ENCODE data around the gene IFI44. TPM values are rescaled to one million over a fixed set of nuclear protein-coding genes. Genes with fewer than 3 reads are reported as not detected.

The IFI44 gene
- polyA plus RNA-seq, 3 donors: 23.0 to 48.1 (median 35.5) TPM

DNA sequence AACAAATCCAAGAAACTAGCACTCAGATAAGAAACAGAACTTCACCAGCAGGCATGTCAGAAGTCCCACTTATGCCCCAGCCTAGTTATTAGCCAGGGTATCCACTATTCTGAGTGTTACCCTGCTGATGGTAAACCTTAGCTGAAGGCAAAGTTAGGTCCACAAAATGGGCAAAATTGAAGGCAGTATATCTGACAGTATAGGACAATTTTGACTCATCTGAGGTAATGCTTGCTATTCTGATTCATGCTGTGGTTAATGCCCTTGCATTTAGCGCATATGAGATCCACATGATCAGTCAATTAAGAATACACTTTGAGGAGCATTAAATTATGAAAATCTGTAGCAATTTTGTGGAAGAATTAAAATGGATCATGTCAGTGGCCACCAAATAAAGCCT lies 15.1 kb downstream of the IFI44 start:
- H3K9me3 ChIP-seq (replicated peaks in 1 of 2; ENCODE audit: control insufficient read depth in 1 of 2, insufficient read depth in 1 of 2, low read length in 2 of 2): no peaks in the 10 kb centered on the region

DNA sequence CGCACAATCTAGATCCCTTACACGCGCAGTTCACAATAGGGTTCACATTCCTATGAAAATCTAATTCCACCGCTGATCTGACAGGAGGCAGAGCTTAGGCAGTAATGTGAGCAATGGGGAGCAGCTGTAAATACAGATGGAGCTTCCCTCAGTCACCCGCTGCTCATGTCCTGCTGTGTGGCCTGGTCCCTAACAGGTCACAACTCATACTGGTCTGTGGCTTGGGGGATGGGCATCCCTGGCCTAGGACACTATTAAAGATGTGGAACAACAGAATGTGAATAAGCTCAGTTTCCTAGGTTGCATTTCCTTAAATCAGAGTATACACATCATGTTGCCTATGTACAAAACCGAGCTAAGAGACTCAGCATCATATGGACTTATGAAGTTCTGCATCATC lies 16.2 kb downstream of the IFI44 start:
- H3K4me1 ChIP-seq (ENCODE audit: control insufficient read depth in 1 of 2, insufficient read depth in 2 of 2, low read length in 2 of 2): no peaks in the 10 kb centered on the region
- H3K4me2 ChIP-seq (replicated peaks; ENCODE audit: extremely low read depth, low read length, poor library complexity, severe bottlenecking): no peak overlapping the region
- intact Hi-C loops (cut with micrococcal nuclease): no loop called here
- Mint-ChIP-seq H3K27ac (peak overlapping the region in 1 of 7 donors; percentile 36), H3K27me3 (ENCODE audit: low read depth in 3 of 3) (no peaks in the 10 kb centered on the region), H3K9me3 (no peaks in the 10 kb centered on the region), H3K4me1 (peaks cover 2% of the 10 kb centered on the region), H3K36me3 (peaks cover 28 to 35% of the 10 kb centered on the region in 2 donors), H3K4me3 (no peak overlapping the region)
- H3K79me2 ChIP-seq (ENCODE audit: insufficient read depth, low read length): no peaks in the 10 kb centered on the region
- no peak overlapping the region for H3K4me3 ChIP-seq (replicated peaks in 1 of 3; ENCODE audit: low read depth in 2 of 3, low read length in 3 of 3)
- DNase-seq: no peak
- H3K9ac ChIP-seq (ENCODE audit: insufficient read depth, low read length, poor library complexity, severe bottlenecking): no peak overlapping the region
- H3K9me3 ChIP-seq (replicated peaks in 1 of 2; ENCODE audit: control insufficient read depth in 1 of 2, insufficient read depth in 1 of 2, low read length in 2 of 2): no peaks in the 10 kb centered on the region
- peaks cover 35% of the 10 kb centered on the region in 2 donors for H3K36me3 ChIP-seq (replicated peaks in 1 of 2; ENCODE audit: control insufficient read depth in 1 of 2, insufficient read depth in 2 of 2, low read length in 2 of 2)
- H2AFZ ChIP-seq (ENCODE audit: insufficient read depth, low read depth, low read length, poor library complexity, severe bottlenecking): no peak overlapping the region
- H4K20me1 ChIP-seq (ENCODE audit: insufficient read depth, low read length): no peaks in the 10 kb centered on the region
- H3K27ac ChIP-seq (ENCODE audit: low read depth in 1 of 2, low read length in 2 of 2): no peak overlapping the region
- WGBS (ENCODE audit: insufficient coverage): 100% methylated on average over 3 of the region's 6 CpGs
- TF ChIP-seq CTCF (IDR thresholded peaks at IDR 0.05): no peak
- no peaks in the 10 kb centered on the region for H3K27me3 ChIP-seq (ENCODE audit: control insufficient read depth in 2 of 2, insufficient read depth in 2 of 2, low read length in 2 of 2)

More for the DNA sequence above, 15.1 kb downstream of the IFI44 start:
- Histone ChIP-seq H3K36me3 (replicated peaks in 1 of 2; ENCODE audit: control insufficient read depth in 1 of 2, insufficient read depth in 2 of 2, low read length in 2 of 2) (peaks cover 45 to 46% of the 10 kb centered on the region in 2 donors), H3K4me3 (replicated peaks in 1 of 3; ENCODE audit: low read depth in 2 of 3, low read length in 3 of 3) (no peak overlapping the region), H3K4me2 (replicated peaks; ENCODE audit: extremely low read depth, low read length, poor library complexity, severe bottlenecking) (no peak overlapping the region), H3K9ac (ENCODE audit: insufficient read depth, low read length, poor library complexity, severe bottlenecking) (no peak overlapping the region), H3K27me3 (ENCODE audit: control insufficient read depth in 2 of 2, insufficient read depth in 2 of 2, low read length in 2 of 2) (no peaks in the 10 kb centered on the region), H2AFZ (ENCODE audit: insufficient read depth, low read depth, low read length, poor library complexity, severe bottlenecking) (no peak overlapping the region), H3K4me1 (ENCODE audit: control insufficient read depth in 1 of 2, insufficient read depth in 2 of 2, low read length in 2 of 2) (no peaks in the 10 kb centered on the region), H3K79me2 (ENCODE audit: insufficient read depth, low read length) (no peaks in the 10 kb centered on the region), H3K27ac (ENCODE audit: low read depth in 1 of 2, low read length in 2 of 2) (no peak overlapping the region), H4K20me1 (ENCODE audit: insufficient read depth, low read length) (no peaks in the 10 kb centered on the region)
- no peak for DNase-seq
- no peaks in the 10 kb centered on the region for H3K9me3 Mint-ChIP-seq
- intact Hi-C loops (cut with micrococcal nuclease): no loop called here
- no peak for TF ChIP-seq CTCF (IDR thresholded peaks at IDR 0.05)
- no peaks in the 10 kb centered on the region for H3K27me3 Mint-ChIP-seq (ENCODE audit: low read depth in 3 of 3)
- peaks cover 37 to 43% of the 10 kb centered on the region in 2 donors for H3K36me3 Mint-ChIP-seq
- H3K4me1 Mint-ChIP-seq: peaks cover 2% of the 10 kb centered on the region
- no peak overlapping the region for H3K4me3 Mint-ChIP-seq
- no peak overlapping the region for H3K27ac Mint-ChIP-seq
- WGBS (ENCODE audit: insufficient coverage): 100% methylated on average over 1 of the region's 1 CpG
